SU-DHL-6 (cell line): ENCODE measurements around the gene DNAH17.

Experiments used
- H2AFZ ChIP-seq: fragments of 200-600 bp; sonication (generic); 2 replicates; pipeline ENCODE4 v1.6.1; 2014; ENCODE audit warnings: low read depth, mild to moderate bottlenecking, moderate library complexity, mixed read lengths, antibody characterized with exemption, low read length; ENCODE audit not compliant: severe bottlenecking
- H3F3A ChIP-seq: fragments of 200-600 bp; shearing (Covaris generic); 2 replicates; pipeline ENCODE4 v1.6.0; 2016; ENCODE audit warnings: antibody characterized with exemption, mild to moderate bottlenecking; ENCODE audit not compliant: insufficient read depth
- H3K27ac ChIP-seq: fragments of 200-600 bp; sonication (generic); 2 replicates; pipeline ENCODE4 v1.5.1; 2016; ENCODE audit warnings: low read depth, mild to moderate bottlenecking, low read length, moderate library complexity, mixed read lengths
- H3K27me3 ChIP-seq: fragments of 200-600 bp; sonication (generic), shearing (Covaris generic); 2 replicates; pipeline ENCODE4 v1.6.0; 2014; ENCODE audit warnings: mild to moderate bottlenecking, low read length
- H3K36me3 ChIP-seq: fragments of 200-600 bp; sonication (generic); 2 replicates; pipeline ENCODE4 v1.6.1; 2014; ENCODE audit warnings: mild to moderate bottlenecking, low read length, mixed read lengths
- H3K4me2 ChIP-seq: fragments of 300-600, 200-600 bp; shearing (Covaris generic), sonication (generic); 2 replicates; pipeline ENCODE4 v1.6.0; 2014; ENCODE audit warnings: low read length, low read depth, mild to moderate bottlenecking; ENCODE audit not compliant: poor library complexity, severe bottlenecking
- H3K4me3 ChIP-seq: fragments of 200-600 bp; sonication (generic); 2 replicates; pipeline ENCODE4 v1.5.1; 2014; ENCODE audit warnings: antibody characterized with exemption, low read length, mild to moderate bottlenecking, mixed read lengths; ENCODE audit not compliant: insufficient read depth, poor library complexity, severe bottlenecking
- H3K79me2 ChIP-seq: fragments of 200-600 bp; sonication (generic); 2 replicates; pipeline ENCODE4 v1.6.1; 2014; ENCODE audit warnings: mild to moderate bottlenecking, low read length, moderate library complexity; ENCODE audit not compliant: insufficient read depth
- H3K9ac ChIP-seq: fragments of 200-600 bp; sonication (generic); 2 replicates; pipeline ENCODE4 v1.7.0; 2014; ENCODE audit warnings: mild to moderate bottlenecking, low read length
- H3K9me2 ChIP-seq: fragments of 200-600 bp; sonication (generic); replicated peaks from 2 replicates; pipeline ENCODE4 v1.6.1; 2014; ENCODE audit warnings: low read length; ENCODE audit not compliant: insufficient read depth
- H3K9me3 ChIP-seq: fragments of 200-600 bp; sonication (generic); 2 replicates; pipeline ENCODE4 v1.6.1; 2014; ENCODE audit warnings: low read length, mixed read lengths; ENCODE audit not compliant: insufficient read depth
- H4K20me1 ChIP-seq: fragments of 200-600 bp; sonication (generic); 2 replicates; pipeline ENCODE4 v1.6.1; 2014; ENCODE audit warnings: low read depth, mild to moderate bottlenecking, antibody characterized with exemption, low read length, moderate library complexity, mixed read lengths
- CTCF ChIP-seq: fragments of 200-600 bp; sonication (generic); IDR thresholded peaks from one replicate; pipeline ENCODE4 v1.5.1; 2017; ENCODE audit warnings: antibody characterized with exemption, mild to moderate bottlenecking, low read length, moderate library complexity; ENCODE audit not compliant: insufficient read depth, poor library complexity, severe bottlenecking
- EZH2phosphoT487 ChIP-seq: fragments of 200-600 bp; sonication (generic), shearing (Covaris generic); conservative IDR thresholded peaks from 2 replicates; pipeline ENCODE4 v1.6.1; 2018; ENCODE audit warnings: mild to moderate bottlenecking, antibody characterized with exemption, low read length, moderate library complexity, mixed read lengths

DNAH17 gene

DNA sequence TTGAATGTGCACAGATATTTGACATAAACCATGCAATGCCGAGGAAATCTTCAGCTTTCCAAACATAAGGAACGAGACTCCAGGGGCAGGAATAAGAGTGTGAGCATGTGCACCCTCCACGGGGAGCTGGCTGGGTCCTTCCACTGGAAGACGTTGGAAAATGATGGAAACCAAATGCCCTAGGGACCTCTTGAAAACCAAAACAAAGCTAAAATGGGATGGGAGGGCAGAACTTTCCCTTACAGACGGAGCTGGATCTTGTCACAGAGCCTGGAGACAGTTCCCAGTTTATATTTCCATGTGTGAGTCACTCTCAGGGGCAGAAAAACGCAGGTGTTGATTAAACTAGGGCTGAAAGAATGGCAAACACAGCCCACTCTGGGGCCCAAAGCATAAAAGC is 34.4 kb upstream of the DNAH17 start:
- no peaks in the 10 kb centered on the region for H3K9me2 ChIP-seq
- no peak overlapping the region for H2AFZ ChIP-seq
- H3K9me3 ChIP-seq: no peaks in the 10 kb centered on the region
- no peaks in the 10 kb centered on the region for H3F3A ChIP-seq
- no peak overlapping the region for H3K9ac ChIP-seq
- H4K20me1 ChIP-seq: no peaks in the 10 kb centered on the region
- no peak overlapping the region for H3K4me3 ChIP-seq
- H3K79me2 ChIP-seq: no peaks in the 10 kb centered on the region
- H3K27ac ChIP-seq: no peak overlapping the region
- H3K36me3 ChIP-seq: no peaks in the 10 kb centered on the region
- no peak for TF ChIP-seq CTCF
- no peak for TF ChIP-seq EZH2phosphoT487
- H3K4me2 ChIP-seq: no peak overlapping the region
- no peaks in the 10 kb centered on the region for H3K27me3 ChIP-seq

DNA sequence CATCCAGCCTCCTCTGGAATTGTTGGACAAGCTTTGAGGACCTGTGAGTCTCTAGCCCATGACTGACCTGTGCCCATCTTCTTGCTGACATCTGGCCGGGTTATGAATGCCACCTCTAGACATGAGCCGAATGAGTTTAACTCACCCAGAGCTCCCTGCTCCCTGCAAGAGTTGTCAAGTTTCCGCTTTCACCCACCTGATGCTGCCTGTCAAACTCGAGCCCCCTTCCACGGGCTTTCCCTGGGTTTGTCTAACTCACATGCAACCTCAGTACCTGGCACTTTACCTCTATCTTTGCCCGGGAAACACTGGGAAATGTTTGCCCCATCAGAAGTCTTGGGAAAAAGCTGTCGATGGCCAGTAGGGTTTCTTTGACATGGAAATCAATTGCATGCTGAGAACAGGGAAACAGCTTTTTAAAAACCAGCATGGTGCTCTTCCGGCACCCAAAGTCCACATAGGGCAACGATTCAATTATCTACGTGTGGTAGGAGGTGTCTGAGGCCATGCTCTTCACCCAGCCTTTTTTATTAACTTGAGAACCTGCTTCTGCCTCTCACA is 33.8 kb upstream of the DNAH17 start:
- Histone ChIP-seq H3F3A (no peaks in the 10 kb centered on the region), H3K9me2 (no peaks in the 10 kb centered on the region), H3K9ac (no peak overlapping the region), H3K4me3 (no peak overlapping the region), H3K36me3 (no peaks in the 10 kb centered on the region), H4K20me1 (no peaks in the 10 kb centered on the region), H3K79me2 (no peaks in the 10 kb centered on the region), H3K27me3 (no peaks in the 10 kb centered on the region), H3K4me2 (no peak overlapping the region), H3K9me3 (no peaks in the 10 kb centered on the region), H3K27ac (no peak overlapping the region), H2AFZ (no peak overlapping the region)
- TF ChIP-seq EZH2phosphoT487 (no peak), CTCF (no peak)

- H4K20me1 ChIP-seq: no peaks in the 10 kb centered on the region
- no peaks in the 10 kb centered on the region for H3K27me3 ChIP-seq
- H3K4me2 ChIP-seq: no peak overlapping the region
- no peaks in the 10 kb centered on the region for H3K79me2 ChIP-seq
- no peaks in the 10 kb centered on the region for H3K9me2 ChIP-seq
- no peaks in the 10 kb centered on the region for H3K36me3 ChIP-seq
- H3F3A ChIP-seq: no peaks in the 10 kb centered on the region
- no peak overlapping the region for H3K27ac ChIP-seq
- no peak overlapping the region for H2AFZ ChIP-seq
- H3K9me3 ChIP-seq: no peaks in the 10 kb centered on the region
- TF ChIP-seq CTCF (no peak), EZH2phosphoT487 (no peak)
- no peak overlapping the region for H3K9ac ChIP-seq
- no peak overlapping the region for H3K4me3 ChIP-seq
Measured at GRCh38 chr17:78609191-78609641, 32.0 kb upstream of the DNAH17 start.
